GM12878 (cell line): ENCODE results near the gene ZMIZ1. TPM values are rescaled to one million over a fixed set of nuclear protein-coding genes. Genes with fewer than 3 reads are reported as not detected.
A peak's percentile ranks its signal among the peaks of the same experiment; 100 is the strongest.

ENCODE experiments used
- ASH2L ChIP-seq: fragments of 300-600, 200-600 bp; sonication (generic); IDR thresholded peaks from 2 replicates; pipeline ENCODE4 v1.6.1; 2017; ENCODE audit warnings: low read depth, mild to moderate bottlenecking, borderline replicate concordance
- ATF2 ChIP-seq: IDR thresholded peaks from 2 replicates; pipeline ENCODE4 v1.6.1; 2012; ENCODE audit warnings: low read length, inconsistent platforms
- CHD1 ChIP-seq: IDR thresholded peaks from 2 replicates; pipeline ENCODE4 v1.6.1; 2012; ENCODE audit warnings: low read depth, low read length, improper control_type of control experiment
- CHD2 ChIP-seq: IDR thresholded peaks from 2 replicates; pipeline ENCODE4 v1.6.1; 2011; ENCODE audit warnings: low read depth, low read length, improper control_type of control experiment, borderline replicate concordance
- DPF2 ChIP-seq: fragments of 450-650 bp; IDR thresholded peaks from 2 replicates; pipeline ENCODE4 v1.6.1; 2017; ENCODE audit warnings: mild to moderate bottlenecking
- E2F4 ChIP-seq: IDR thresholded peaks from 2 replicates; pipeline ENCODE4 v1.6.1; 2012; ENCODE audit warnings: low read depth, low read length, improper control_type of control experiment
- EED ChIP-seq: sonication (generic); IDR thresholded peaks from 2 replicates; pipeline ENCODE4 v1.6.1; 2016; ENCODE audit warnings: antibody characterized with exemption, low read depth
- ESRRA ChIP-seq: IDR thresholded peaks from 2 replicates; pipeline ENCODE4 v1.6.1; 2012; ENCODE audit warnings: mild to moderate bottlenecking, low read length, improper control_type of control experiment
- FOXM1 ChIP-seq: IDR thresholded peaks from 2 replicates; pipeline ENCODE4 v1.6.1; 2012; ENCODE audit warnings: low read depth, mild to moderate bottlenecking, inconsistent platforms, low read length, moderate library complexity
- GATAD2B ChIP-seq: fragments of 450-650 bp; conservative IDR thresholded peaks from 2 replicates; pipeline ENCODE4 v1.6.1; 2017; ENCODE audit warnings: low read depth, mild to moderate bottlenecking, moderate library complexity
- IKZF2 ChIP-seq, 2 experiments: fragments of 450-650 bp; IDR thresholded peaks; 2 replicates each; pipeline ENCODE4 v1.6.1; 2017; ENCODE audit warnings: mild to moderate bottlenecking in 2 of 2, moderate library complexity in 2 of 2
- NR2F1 ChIP-seq: fragments of 450-650 bp; conservative IDR thresholded peaks from 2 replicates; pipeline ENCODE4 v1.6.1; 2017; ENCODE audit warnings: mild to moderate bottlenecking
- REST ChIP-seq: IDR thresholded peaks from 2 replicates; pipeline ENCODE4 v1.6.1; 2012; ENCODE audit warnings: mild to moderate bottlenecking, low read depth, low read length
- RUNX3 ChIP-seq: IDR thresholded peaks from 2 replicates; pipeline ENCODE4 v1.6.1; 2012; ENCODE audit warnings: low read length, inconsistent platforms
- SMAD5 ChIP-seq: IDR thresholded peaks from 2 replicates; pipeline ENCODE4 v1.6.1; 2016; ENCODE audit warnings: antibody characterized with exemption, low read depth
- TCF12 ChIP-seq: IDR thresholded peaks from 2 replicates; pipeline ENCODE4 v1.6.1; 2011; ENCODE audit warnings: low read depth, mild to moderate bottlenecking, low read length
- USF1 ChIP-seq: IDR thresholded peaks from 2 replicates; pipeline ENCODE4 v1.6.1; 2011; ENCODE audit warnings: borderline replicate concordance, low read depth, mild to moderate bottlenecking, moderate library complexity, mixed read lengths, low read length; ENCODE audit not compliant: insufficient read depth; ENCODE audit errors: extremely low read length
- WRNIP1 ChIP-seq: IDR thresholded peaks from 2 replicates; pipeline ENCODE4 v1.6.1; 2011; ENCODE audit warnings: low read depth, low read length, improper control_type of control experiment, borderline replicate concordance
- polyA plus RNA-seq, 11 experiments: library from polyadenylated mRNA; depleted of rRNA in 4 of 11; unstranded in 6 of 11; stranded (reverse) in 5 of 11; fragments of >200 nt; fragmentation: Nextera tagmentation in 4 of 11; fragmentation: Illumina TruSeq in 1 of 11; extraction: Ambion mirVana in 4 of 11; extraction: Trizol in 1 of 11; gene quantifications; 1 replicate in 1 of 11; 2 replicates in 10 of 11; pipeline versions ENCODE4 v1.2.1 to v1.2.3, GENCODE V29; 2011 to 2016; ENCODE audit warnings: inconsistent platforms in 2 of 11, missing spikeins in 2 of 11, low read depth in 1 of 11
- total RNA-seq, 4 experiments: library from RNA; depleted of rRNA in 3 of 4; stranded (reverse); fragments of >200 nt in 3 of 4; fragmentation: Illumina TruSeq in 1 of 4; extraction: Trizol in 1 of 4; gene quantifications; 2 replicates each; pipeline versions ENCODE4 v1.2.1 to v1.2.3, GENCODE V29; 2013 to 2021
- TF ChIP-seq, protein P1 (sequence below): fragments of 450-650 bp; IDR thresholded peaks from 2 replicates; pipeline ENCODE4 v1.6.1; 2017; ENCODE audit warnings: antibody characterized with exemption, mild to moderate bottlenecking, moderate library complexity
- TF ChIP-seq, protein P2 (sequence below): IDR thresholded peaks from 2 replicates; pipeline ENCODE4 v1.6.1; 2011; ENCODE audit warnings: borderline replicate concordance, low read depth, mild to moderate bottlenecking, moderate library complexity, low read length; ENCODE audit not compliant: insufficient read depth, poor library complexity, severe bottlenecking

Gene ZMIZ1
- total and polyA plus RNA-seq, 10 of the 15 experiments (the other 5 are each of a cell fraction or from before 2014, with no cell fraction given), result 3.1 to 82.3 (median 14.9) TPM

GRCh38 chr10:79356104-79356503 lies 287.3 kb downstream of the ZMIZ1 start (continued):
- TF ChIP-seq REST (no peak), IKZF2 (IDR thresholded peaks at IDR 0.05) (peak in 1 of 2 experiments; percentile 45; a peak in 1 of 4 replicates), CHD1 (no peak), DPF2 (0 out of 2 replicates have a peak, but pooled peaks have one; percentile 32), NR2F1 (0 out of 2 replicates have a peak, but pooled peaks have one; percentile 33), USF1 (no peak), TCF12 (no peak), E2F4 (no peak), ATF2 (0 out of 2 replicates have a peak, but pooled peaks have one; percentile 47), CHD2 (no peak), SMAD5 (no peak), ASH2L (no peak), ESRRA (no peak), EED (peak; percentile 49; the same call in 1 of the 2 replicates), GATAD2B (no peak), RUNX3 (peak; percentile 54), FOXM1 (0 out of 2 replicates have a peak, but pooled peaks have one; percentile 28), WRNIP1 (no peak)
- TF ChIP-seq, protein P1, sequence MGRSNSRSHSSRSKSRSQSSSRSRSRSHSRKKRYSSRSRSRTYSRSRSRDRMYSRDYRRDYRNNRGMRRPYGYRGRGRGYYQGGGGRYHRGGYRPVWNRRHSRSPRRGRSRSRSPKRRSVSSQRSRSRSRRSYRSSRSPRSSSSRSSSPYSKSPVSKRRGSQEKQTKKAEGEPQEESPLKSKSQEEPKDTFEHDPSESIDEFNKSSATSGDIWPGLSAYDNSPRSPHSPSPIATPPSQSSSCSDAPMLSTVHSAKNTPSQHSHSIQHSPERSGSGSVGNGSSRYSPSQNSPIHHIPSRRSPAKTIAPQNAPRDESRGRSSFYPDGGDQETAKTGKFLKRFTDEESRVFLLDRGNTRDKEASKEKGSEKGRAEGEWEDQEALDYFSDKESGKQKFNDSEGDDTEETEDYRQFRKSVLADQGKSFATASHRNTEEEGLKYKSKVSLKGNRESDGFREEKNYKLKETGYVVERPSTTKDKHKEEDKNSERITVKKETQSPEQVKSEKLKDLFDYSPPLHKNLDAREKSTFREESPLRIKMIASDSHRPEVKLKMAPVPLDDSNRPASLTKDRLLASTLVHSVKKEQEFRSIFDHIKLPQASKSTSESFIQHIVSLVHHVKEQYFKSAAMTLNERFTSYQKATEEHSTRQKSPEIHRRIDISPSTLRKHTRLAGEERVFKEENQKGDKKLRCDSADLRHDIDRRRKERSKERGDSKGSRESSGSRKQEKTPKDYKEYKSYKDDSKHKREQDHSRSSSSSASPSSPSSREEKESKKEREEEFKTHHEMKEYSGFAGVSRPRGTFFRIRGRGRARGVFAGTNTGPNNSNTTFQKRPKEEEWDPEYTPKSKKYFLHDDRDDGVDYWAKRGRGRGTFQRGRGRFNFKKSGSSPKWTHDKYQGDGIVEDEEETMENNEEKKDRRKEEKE, result no peak
- TF ChIP-seq, protein P2, sequence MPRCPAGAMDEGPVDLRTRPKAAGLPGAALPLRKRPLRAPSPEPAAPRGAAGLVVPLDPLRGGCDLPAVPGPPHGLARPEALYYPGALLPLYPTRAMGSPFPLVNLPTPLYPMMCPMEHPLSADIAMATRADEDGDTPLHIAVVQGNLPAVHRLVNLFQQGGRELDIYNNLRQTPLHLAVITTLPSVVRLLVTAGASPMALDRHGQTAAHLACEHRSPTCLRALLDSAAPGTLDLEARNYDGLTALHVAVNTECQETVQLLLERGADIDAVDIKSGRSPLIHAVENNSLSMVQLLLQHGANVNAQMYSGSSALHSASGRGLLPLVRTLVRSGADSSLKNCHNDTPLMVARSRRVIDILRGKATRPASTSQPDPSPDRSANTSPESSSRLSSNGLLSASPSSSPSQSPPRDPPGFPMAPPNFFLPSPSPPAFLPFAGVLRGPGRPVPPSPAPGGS, result no peak
